Cardiac septum (tissue), 1 donor: ENCODE data around the gene HIRA. TPM values are rescaled to one million over a fixed set of nuclear protein-coding genes. Genes with fewer than 3 reads are reported as not detected.
"Not testable (repeated sequence)": the region's sequence is repeated elsewhere in the genome, so short reads cannot be mapped to it uniquely, and the experiment has no call there.

Experiments used
- DNase-seq: peaks from one replicate; pipeline ENCODE4 v3.0.0-alpha.2; 2020; ENCODE audit warnings: low spot score
- intact Hi-C: fragments of 100-400 bp; cut with DNase I; formaldehyde crosslinking; loops from one replicate; pipeline ENCODE4 v1.14.0; 2022
- total RNA-seq: library from RNA; stranded (reverse); fragmentation: NEBNext Ultra II Directional; extraction: Animal tissue kit (Norgen Biotek cat#: 25700); gene quantifications from one replicate; pipeline ENCODE4 v1.2.1, GENCODE V29; 2021
- donor health status: DM: no; HTN: no; CAD: no.

Gene HIRA
- total RNA-seq, 1 donor from 2014 or later = 15.0 TPM

DNA sequence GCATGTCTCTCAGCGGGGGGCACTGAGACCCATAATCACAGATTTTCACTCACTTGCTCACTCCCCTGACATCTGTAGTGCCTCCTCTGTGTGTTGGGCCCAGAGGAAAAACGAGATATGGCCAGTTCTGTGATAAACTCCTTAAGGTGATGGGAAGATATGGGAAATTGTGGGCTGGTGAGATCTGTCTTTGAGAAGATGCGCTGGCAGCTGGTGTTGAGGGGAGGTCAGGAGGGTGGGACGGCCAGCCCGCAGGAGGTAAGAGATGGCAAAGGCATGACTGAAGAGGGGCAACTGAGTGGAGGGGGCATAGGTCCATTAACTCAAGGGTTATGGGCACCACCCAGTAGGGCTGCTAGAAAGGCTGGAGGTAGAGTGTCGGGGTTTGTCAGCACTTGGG lies 79.9 kb downstream of the HIRA start:
- DNase-seq = no peak
- intact Hi-C loops = no loop called here

DNA sequence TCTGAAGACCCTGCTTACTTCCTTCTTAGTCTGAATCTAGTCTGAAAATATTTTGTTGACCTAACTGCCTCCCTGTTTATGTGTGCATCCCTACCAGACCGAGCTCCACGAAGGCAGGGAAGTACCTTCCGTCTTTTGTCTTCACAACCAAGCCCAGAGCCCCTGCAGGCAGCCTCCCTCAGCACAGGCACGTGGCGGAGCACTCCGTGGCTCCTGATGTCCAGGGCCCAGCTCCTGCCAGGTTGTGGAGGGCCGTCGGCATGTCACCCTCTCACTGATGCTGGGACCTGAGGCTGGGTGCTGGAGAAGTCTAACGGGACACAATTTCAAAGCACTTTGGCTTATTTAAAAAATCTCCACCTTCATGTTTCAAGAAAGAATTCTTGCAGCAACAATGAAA lies 80.6 kb downstream of the HIRA start:
- intact Hi-C loops = no loop called here
- DNase-seq = no peak

DNA sequence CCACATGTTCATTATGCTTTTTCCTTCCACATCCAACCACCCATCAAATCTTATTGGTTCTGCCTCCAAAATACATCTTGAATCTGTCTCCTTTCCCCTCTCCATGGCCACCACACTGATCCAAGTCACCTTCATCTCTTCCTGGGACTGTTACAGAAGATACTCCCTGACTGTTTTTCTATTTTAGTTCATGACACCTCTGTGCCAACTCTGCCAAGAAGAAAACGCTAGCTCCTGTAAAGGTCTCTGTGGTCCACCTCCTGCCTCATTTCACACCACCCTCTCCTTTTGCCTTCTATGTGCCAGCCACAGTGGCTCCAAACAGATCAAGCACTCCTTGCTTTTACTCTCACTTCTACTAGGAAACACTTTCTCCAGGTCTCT lies 81.1 kb downstream of the HIRA start:
- intact Hi-C loops = no loop called here
- DNase-seq = no peak

DNA sequence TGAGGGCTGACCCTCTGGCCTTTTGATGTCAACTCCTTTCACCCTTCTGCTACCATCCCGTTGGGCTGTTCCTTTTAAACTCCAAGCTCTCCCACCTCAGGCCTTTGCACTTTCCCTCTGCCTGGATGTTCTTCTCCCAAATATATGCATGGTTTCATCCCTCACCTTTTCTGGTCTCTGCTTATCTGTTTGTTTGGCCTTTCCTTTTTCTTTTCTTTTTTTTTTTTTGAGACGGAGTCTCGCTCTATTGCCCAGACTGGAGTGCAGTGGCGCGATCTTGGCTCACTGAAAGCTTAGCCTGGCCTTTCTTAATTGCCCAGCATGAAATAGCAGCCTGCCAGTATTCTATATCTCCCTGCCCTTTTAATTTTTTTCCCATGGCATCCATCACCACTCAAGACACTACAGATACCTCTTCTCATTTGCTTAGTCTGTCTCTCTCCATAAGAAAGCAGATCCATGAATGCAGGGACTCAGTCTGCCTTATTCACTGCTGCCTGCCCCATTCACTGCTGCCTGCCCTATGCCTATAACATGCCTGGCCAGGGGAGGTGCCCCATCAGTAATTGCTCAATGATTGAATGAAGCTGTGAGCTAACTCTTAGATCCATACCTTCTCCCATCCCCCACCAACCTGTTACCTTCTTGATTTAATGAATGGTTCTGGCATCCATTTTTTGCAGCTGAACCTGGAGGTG lies 81.6 kb downstream of the HIRA start:
- intact Hi-C loops = loop anchor here (10.0 kb wide), 1 partner anchor 55 kb away; no protein-coding TSS in a partner anchor
- no peak for DNase-seq

DNA sequence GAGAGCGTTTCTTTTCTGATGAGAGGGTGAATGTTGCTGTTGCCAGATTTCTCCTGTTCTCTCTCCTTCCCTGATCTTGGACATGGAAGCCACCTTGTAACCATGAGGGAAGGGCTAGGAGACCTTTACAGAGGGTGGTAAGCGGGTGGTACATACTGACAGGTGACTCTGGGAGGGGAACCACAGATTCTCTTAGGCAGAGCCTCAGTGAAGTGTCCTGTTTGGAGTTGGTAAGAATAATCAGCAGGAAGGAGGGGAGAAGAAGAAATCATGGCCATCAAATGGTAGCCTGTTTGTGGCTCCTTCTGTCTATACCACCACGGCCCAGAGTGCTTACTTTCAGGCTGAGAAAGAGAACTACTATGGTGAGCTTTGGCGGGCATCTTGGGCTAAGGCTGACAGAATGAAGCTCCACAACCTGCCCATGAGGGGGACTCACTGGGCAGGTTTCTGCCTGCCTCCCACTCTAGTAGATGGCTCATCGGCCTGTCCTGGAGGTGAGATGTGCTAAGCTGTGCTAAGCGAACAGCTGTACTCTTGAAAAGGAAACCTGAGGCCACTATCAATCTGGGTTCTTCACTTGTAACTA lies 84.8 kb downstream of the HIRA start:
- no peak for DNase-seq
- intact Hi-C loops = loop anchor here (10.0 kb wide), 1 partner anchor 58 kb away; no protein-coding TSS in a partner anchor

DNA sequence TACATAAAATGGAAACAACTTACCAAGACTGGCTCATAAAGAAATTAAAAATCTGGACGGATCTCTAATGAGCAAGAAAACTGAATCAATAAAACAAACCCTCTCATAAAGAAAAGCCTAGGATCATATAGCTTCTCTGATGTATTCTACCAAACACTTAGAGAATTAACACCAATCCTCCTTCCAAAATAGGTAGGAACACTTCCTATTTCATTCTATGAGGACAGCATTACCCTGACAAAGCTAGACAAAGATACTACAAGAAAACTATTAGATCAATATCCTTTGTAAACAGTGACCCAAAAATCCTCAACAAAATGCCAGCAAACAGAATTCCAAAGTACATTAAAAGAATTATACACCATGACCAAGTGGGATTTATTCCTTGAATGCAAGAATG lies 87.1 kb downstream of the HIRA start:
- DNase-seq = no peak
- intact Hi-C loops = loop anchor here (10.0 kb wide), 1 partner anchor 60 kb away; no protein-coding TSS in a partner anchor

DNA sequence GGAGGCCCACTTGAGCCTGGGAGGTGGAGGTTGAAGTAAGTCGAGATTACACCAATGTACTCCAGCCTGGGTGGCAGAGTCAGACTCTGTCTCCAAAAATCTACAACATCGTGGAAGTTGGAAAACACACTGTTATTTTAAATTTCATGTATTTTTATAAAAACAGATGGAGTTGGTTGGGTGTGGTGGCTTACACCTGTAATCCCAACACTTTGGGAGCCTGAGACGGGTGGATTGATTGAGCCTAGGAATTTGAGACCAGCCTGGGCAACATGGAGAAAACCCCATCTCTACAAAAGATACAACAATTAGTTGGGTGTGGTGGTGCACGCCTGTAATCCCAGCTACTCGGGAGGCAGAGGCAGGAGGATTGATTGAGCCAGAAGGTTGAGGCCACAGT lies 88.1 kb downstream of the HIRA start:
- DNase-seq = no peak
- intact Hi-C loops = loop anchor here (10.0 kb wide), 1 partner anchor 61 kb away; no protein-coding TSS in a partner anchor

DNA sequence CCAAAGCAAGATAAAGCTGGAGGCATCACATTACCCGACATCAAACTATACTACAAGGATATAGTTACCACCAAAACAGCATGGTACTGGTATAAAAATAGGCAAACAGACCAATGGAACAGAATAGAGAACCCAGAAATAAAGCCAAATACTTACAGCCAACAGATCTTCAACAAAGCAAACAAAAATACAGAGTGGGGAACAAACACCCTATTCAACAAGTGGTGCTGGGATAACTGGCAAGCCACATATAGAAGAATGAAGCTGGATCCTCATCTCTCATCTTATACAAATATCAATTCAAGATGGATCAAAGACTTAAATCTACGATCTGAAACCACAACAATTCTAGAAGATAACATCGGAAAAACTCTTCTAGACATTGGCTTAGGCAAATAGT lies 90.0 kb downstream of the HIRA start:
- intact Hi-C loops = loop anchor here (10.0 kb wide), 1 partner anchor 63 kb away; no protein-coding TSS in a partner anchor
- DNase-seq = no peak

DNA sequence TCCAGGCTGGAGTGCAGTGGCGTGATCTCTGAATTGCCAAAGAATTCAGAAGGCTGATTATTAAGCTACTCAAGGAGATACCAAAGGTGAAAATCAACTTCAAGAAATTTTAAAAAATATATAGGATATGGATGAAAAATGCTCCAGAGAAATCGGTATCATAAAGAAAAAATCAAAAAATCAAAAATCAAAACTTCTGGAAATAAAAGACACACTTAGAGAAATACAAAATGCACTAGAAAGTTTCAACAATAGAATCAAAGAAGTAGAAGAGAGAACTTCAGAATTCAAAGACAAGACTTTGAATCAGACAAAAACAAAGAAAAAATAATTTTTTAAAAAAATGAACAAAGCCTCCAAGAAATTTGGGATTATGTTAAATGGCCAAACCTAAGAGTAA lies 94.4 kb downstream of the HIRA start:
- no peak for DNase-seq
- intact Hi-C loops = no loop called here

DNA sequence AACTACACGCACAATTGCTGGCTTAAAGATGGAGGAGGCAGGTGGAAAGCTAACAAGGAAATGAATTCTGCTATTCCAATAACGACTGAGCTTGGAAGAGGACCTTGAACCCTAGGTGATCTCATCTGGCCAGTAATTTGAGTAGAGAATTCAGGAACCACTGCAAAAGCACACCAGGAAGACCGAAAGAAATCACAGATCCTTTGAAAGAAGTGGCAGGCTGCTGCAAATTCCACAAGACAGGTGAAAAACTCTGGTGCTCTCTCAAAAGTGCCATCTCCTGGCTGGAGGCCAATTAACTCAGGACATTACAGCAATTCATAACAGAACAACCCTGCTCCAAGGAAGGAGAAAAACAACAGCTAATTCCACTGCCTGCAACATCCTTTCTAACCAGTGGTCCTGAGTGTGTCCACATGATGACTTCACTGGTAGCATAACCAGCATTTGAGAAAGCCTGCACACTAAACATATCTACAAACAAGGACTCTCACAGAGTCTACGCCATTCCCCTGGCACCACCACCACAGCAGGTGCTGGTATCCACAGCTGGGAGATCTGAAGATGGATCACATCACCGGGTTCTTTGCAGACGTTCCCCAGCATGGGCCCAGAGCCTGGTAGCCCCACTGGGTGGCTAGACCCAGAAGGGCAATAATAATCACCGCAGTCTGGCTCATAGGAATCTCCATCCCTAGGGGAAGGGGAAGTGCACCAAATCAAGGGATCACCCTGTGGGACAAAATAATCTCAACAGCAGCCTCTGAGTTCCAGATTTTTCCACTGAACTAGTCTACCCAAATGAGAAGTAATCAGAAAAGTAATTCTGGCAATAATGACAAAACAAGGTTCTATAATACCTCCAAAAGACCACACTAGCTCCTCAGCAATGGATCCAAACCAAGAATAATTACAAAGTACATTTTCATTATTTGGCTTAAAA lies 95.1 kb downstream of the HIRA start:
- DNase-seq = no peak
- intact Hi-C loops = no loop called here

DNA sequence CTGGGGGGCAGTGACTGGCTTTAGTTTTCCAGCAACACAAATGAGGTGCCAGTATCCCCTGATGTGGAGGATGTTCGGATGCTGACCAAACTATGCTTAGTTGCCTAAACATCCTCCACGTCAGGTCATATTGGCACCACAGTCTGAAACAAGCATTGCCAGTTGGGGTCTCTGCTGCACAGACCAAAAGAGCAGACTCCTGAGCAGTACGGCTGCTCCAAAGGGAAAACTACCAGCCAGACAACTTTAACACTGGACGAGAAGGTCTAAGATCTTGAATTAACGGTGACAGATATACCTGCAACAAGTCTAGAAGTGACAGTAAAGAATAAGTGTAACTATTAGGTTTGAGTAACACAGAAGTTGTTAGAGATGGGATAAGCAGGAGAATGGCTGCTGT lies 99.6 kb downstream of the HIRA start:
- intact Hi-C loops = no loop called here

DNA sequence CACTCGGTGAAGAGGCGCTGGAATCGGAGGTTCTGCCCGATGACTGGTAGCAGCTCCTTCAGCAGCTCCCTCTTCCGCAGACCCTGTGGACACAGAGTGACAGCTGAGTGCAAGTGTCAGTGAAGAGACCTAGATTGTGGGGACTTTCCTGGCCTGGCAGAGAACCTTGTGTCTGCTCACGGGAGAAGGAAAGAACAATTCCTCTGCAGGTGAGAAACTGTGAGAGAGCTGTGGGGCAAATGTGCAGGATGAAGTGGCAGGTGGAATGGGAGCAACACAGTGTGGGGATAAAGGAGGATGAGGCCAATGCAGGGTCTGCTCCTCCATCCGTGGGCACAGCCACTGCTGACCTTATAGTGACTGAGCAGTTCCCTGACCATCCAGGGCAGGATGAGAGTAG lies 100.1 kb downstream of the HIRA start:
- intact Hi-C loops = no loop called here
- no peak for DNase-seq

More for the DNA sequence above, 99.6 kb downstream of the HIRA start:
- no peak for DNase-seq

DNA sequence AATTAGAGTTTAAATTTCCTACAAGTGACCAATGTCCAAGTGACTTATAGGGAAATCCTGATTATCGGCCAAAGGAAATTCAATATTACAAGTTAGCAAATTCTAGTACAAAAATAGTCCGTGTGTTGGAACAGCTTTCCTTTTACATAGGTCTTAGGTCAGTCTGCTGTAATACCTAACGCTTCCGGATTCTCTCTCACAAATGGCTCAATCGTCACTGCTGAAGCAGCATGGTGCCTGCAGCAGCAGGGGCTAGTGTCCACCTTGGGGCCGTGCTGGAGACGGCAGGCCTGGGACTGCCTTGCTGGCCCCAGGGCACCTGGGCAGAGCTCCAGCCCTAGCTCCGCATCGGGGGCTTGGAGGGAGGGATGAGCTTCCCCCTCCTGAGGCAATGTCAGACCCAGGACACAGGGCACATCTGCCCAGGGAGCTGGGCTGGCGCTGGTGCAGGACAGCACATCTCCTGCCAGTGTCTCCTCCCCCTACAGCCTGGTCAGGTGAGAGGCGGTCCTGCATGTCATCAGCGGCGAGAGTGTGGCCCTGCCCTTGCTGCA lies 100.6 kb downstream of the HIRA start:
- no peak for DNase-seq
- intact Hi-C loops = no loop called here

DNA sequence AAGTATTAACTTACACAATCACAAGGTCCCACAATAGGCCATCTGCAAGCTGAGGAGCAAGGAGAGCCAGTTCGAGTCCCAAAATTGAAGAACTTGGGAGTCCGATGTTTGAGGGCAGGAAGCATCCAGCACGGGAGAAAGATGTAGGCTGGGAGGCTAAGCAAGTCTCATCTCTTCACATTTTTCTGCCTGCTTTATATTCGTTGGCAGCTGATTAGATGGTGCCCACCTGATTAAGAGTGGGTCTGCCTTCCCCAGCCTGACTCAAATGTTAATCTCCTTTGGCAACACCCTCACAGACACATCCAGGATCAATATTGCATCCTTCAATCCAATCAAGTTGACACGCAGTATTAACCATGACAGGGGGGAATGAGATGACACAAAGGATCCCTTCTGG lies 101.3 kb downstream of the HIRA start:
- intact Hi-C loops, DNase-seq: not testable (repeated sequence)

DNA sequence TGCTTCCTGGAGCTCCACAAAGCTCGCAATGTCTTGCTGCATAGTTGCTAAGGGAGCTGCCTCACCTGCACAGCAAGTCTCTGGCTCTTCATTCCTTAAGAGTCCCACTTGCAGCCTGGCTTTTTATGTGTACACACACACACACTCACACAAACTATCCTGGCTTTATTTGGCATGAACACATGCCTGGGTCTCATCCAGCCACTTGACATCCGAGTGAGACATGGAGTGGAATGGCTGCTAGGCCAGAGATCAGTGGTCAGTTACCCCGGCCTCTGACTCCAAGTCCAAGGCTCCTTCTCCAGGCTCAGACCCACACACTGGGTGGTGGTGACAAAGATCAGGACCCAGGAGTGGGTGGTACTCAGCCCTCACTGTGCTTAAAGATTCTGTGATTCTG lies 102.1 kb downstream of the HIRA start:
- DNase-seq = no peak
- intact Hi-C loops = no loop called here

DNA sequence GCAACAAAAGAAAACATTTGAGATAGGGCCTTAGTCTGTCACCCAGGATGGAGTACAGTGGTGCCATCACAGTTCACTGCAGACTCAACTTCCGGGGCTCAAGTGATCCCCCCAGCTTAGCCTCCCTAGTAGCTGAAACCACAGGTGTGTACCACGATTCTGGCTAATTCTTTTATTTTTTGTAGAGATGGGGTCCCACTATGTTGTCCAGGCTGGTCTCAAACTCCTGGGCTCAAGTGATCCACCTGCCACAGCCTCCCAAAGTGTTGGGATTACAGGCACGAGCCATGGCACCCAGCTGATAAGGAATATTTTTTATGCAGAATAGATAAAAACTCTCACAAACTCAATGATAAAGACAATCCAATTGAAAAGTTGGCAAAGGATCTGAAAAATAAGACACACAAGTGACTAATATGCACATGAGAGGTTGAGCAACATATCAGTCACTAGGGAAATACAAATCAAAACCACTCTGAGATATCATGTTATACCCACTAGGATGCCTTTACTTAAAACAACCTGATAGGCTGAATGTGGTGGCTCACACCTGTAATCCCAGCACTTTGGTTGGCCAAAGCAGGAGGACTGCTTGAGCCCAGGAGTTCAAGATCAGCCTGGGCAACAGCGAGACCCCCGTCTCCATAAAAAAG lies 106.1 kb downstream of the HIRA start:
- no peak for DNase-seq
- intact Hi-C loops = no loop called here

DNA sequence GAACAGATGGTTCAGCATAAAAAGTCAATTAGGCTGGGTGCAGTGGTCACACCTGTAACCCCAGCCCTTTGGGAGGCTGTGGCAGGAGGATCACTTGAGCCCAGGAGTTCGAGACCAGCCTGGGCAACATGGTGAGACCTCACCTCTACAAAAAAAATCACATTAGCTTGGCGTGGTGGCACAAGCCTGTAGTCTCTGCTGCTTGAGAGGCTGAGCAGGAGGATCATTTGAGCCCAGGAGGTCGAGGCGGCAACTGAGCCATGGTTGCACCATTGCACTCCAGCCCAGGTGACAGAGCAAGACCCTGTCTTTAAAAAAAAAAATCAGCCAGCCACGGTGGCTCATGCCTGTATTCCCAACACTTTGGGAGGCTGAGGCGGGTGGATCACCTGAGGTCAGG lies 108.1 kb downstream of the HIRA start:
- intact Hi-C loops = not testable (repeated sequence)

DNA sequence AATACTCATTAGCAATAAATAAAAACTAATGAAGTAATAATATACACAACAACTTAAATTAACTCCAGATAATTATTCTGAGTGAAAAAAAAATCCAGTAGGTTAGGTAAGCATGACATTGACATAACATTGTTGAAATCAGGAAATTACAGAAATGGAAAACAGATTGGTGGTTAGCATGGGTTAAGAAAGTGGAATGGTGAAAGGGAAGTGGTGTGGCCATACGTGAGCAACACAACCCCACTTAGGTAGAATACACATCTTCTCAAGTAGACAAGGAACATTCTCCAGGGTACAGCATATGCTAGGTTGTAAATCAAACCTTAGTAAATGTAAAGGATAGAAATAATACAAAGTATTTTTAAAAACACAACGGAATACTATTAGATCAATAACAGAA lies 109.8 kb downstream of the HIRA start:
- intact Hi-C loops = no loop called here
- no peak for DNase-seq

More for the DNA sequence above, 108.1 kb downstream of the HIRA start:
- DNase-seq = not testable (repeated sequence)

DNA sequence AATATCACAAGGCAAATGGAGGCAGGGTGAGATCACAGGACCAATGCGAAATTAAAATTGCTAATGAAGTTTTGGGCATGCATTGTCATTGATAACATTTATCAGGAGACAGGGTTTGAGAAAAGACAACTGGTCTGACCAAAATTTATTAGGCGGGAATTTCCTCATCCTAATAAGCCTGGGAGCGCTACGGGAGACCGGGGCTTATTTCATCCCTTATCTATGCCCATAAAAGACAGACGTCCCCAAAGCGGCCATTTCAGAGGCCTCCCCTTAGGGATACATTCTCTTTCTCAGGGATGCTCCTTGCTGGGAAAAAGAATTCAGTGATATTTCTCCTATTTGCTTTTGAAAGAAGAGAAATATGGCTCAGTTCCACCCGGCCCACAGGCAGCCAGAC lies 111.4 kb downstream of the HIRA start:
- DNase-seq, intact Hi-C loops: not testable (repeated sequence)
